Smooth muscle cell (in vitro differentiated cells): ENCODE data around the gene GRIP2. TPM values are rescaled to one million over a fixed set of nuclear protein-coding genes. Genes with fewer than 3 reads are reported as not detected.

Experiments used
- DNase-seq: peaks from one replicate; lab custom pipeline; 2025; ENCODE audit not compliant: unreplicated experiment; lab: John Stamatoyannopoulos, UW
- H2AFZ ChIP-seq: fragments of 200-600 bp; sonication (generic); 2 replicates; pipeline ENCODE4 v1.6.0; 2016; ENCODE audit warnings: antibody characterized with exemption, low read depth, mild to moderate bottlenecking
- H3F3A ChIP-seq: fragments of 200-600 bp; sonication (generic); 2 replicates; pipeline ENCODE4 v1.6.0; 2017; ENCODE audit warnings: antibody characterized with exemption, low read depth
- H3K27ac ChIP-seq: fragments of 200-600 bp; sonication (generic); 2 replicates; pipeline ENCODE4 v1.5.1; 2016; ENCODE audit warnings: low read depth, mild to moderate bottlenecking
- H3K27me3 ChIP-seq: fragments of 200-600 bp; sonication (generic); 2 replicates; pipeline ENCODE4 v1.6.1; 2016; ENCODE audit warnings: low read depth, mild to moderate bottlenecking
- H3K36me3 ChIP-seq: fragments of 200-600 bp; sonication (generic); 2 replicates; pipeline ENCODE4 v1.5.1; 2016; ENCODE audit warnings: low read depth
- H3K4me1 ChIP-seq: fragments of 200-600 bp; sonication (generic); 2 replicates; pipeline ENCODE4 v1.5.1; 2016; ENCODE audit warnings: low read depth
- H3K4me2 ChIP-seq: fragments of 200-600 bp; sonication (generic); 2 replicates; pipeline ENCODE4 v1.6.0; 2016; ENCODE audit warnings: mild to moderate bottlenecking
- H3K4me3 ChIP-seq: fragments of 200-600 bp; sonication (generic); 2 replicates; pipeline ENCODE4 v1.5.1; 2016; ENCODE audit warnings: mild to moderate bottlenecking
- H3K79me2 ChIP-seq: fragments of 200-600 bp; sonication (generic); 2 replicates; pipeline ENCODE4 v1.6.0; 2016; ENCODE audit warnings: low read depth, mild to moderate bottlenecking
- H3K9ac ChIP-seq: fragments of 200-600 bp; sonication (generic); 2 replicates; pipeline ENCODE4 v1.6.0; 2016; ENCODE audit warnings: low read depth
- H3K9me3 ChIP-seq: fragments of 200-600 bp; sonication (generic); replicated peaks from 2 replicates; pipeline ENCODE4 v1.5.1; 2016; ENCODE audit warnings: low read depth
- H4K20me1 ChIP-seq: fragments of 200-600 bp; sonication (generic); 2 replicates; pipeline ENCODE4 v1.6.0; 2016; ENCODE audit warnings: low read depth
- WGBS: methylation state at CpG from one replicate; pipeline ENCODE4 v1.1.7; 2016; ENCODE audit warnings: low lambda C conversion rate; 5-methylcytosine and 5-hydroxymethylcytosine counted together
- polyA plus RNA-seq: library from polyadenylated mRNA; unstranded; fragments of >200 nt; fragmentation: Nextera tagmentation; extraction: Ambion mirVana; gene quantifications from 2 replicates; pipeline ENCODE4 v1.2.1, GENCODE V29; 2016
- total RNA-seq: library from RNA; depleted of rRNA; stranded (reverse); fragments of >200 nt; gene quantifications from 2 replicates; pipeline ENCODE4 v1.2.3, GENCODE V29; 2014
- TF ChIP-seq, protein P1 (sequence below): fragments of 200-600 bp; sonication (generic); IDR thresholded peaks from 2 replicates; pipeline ENCODE4 v1.5.1; 2017; ENCODE audit warnings: borderline replicate concordance, mild to moderate bottlenecking, antibody characterized with exemption; ENCODE audit not compliant: insufficient read depth, poor library complexity, severe bottlenecking

The GRIP2 gene
- total and polyA plus RNA-seq, 2 experiments from 2014 or later: 2.0 to 6.5 TPM

DNA sequence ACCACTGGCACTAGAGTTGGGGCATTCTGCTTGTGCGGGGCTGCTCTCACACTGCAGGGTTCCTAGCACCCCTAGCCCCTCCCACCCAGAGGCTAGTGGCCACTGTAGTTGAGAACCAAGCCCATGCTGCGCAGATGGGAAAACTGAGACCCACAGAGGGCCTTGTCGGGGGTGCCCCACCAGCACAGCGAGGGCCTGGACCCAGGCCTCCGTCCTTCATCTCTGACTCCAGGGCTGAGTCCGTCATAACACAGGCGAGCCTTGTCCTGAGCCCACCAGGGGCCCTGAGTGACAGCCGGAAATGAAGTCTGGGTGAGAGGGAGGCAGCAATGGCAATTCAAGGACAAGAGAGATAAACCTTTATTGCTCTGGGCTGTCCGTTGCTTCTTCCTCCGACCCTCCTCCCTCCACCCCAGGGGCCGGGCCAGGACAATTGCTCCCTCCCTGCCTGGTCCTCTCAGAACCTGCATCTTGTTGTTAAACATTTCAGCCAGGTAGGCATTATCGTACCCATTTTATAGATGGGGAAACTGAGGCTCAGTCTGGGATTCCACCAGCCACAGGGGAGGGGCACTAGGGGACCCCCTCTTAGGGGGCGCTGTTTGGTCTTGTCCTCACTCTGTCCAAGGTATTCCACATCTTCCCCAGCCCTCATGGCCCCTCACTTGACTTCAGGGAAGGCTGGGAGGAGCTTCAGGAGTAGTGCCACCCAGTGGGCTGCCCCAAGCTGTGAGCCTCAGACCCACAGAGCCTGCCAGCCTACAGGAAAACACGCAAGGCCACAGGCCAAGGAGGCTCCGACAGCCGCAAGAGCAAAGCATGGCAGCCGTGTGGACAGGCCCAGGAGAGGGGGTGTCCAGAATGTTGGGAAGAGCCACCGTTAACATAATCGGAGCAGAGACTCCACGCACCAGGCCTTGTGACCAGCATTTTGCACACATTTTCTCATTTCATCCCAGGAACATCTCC is 4.4 kb upstream of the GRIP2 start:
- no peaks in the 10 kb centered on the region for H3K9me3 ChIP-seq
- 94% methylated on average over 20 of the region's 20 CpGs for WGBS
- TF ChIP-seq, protein P1, sequence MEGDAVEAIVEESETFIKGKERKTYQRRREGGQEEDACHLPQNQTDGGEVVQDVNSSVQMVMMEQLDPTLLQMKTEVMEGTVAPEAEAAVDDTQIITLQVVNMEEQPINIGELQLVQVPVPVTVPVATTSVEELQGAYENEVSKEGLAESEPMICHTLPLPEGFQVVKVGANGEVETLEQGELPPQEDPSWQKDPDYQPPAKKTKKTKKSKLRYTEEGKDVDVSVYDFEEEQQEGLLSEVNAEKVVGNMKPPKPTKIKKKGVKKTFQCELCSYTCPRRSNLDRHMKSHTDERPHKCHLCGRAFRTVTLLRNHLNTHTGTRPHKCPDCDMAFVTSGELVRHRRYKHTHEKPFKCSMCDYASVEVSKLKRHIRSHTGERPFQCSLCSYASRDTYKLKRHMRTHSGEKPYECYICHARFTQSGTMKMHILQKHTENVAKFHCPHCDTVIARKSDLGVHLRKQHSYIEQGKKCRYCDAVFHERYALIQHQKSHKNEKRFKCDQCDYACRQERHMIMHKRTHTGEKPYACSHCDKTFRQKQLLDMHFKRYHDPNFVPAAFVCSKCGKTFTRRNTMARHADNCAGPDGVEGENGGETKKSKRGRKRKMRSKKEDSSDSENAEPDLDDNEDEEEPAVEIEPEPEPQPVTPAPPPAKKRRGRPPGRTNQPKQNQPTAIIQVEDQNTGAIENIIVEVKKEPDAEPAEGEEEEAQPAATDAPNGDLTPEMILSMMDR: no peak
- no peak overlapping the region for H2AFZ ChIP-seq
- H3K27me3 ChIP-seq: no peaks in the 10 kb centered on the region
- no peaks in the 10 kb centered on the region for H3K36me3 ChIP-seq
- DNase-seq: no peak
- no peak overlapping the region for H3K4me2 ChIP-seq
- no peak overlapping the region for H3K4me3 ChIP-seq
- no peaks in the 10 kb centered on the region for H3K79me2 ChIP-seq
- H3K4me1 ChIP-seq: no peaks in the 10 kb centered on the region
- no peaks in the 10 kb centered on the region for H3F3A ChIP-seq
- H3K9ac ChIP-seq: no peak overlapping the region
- no peak overlapping the region for H3K27ac ChIP-seq
- no peaks in the 10 kb centered on the region for H4K20me1 ChIP-seq

DNA sequence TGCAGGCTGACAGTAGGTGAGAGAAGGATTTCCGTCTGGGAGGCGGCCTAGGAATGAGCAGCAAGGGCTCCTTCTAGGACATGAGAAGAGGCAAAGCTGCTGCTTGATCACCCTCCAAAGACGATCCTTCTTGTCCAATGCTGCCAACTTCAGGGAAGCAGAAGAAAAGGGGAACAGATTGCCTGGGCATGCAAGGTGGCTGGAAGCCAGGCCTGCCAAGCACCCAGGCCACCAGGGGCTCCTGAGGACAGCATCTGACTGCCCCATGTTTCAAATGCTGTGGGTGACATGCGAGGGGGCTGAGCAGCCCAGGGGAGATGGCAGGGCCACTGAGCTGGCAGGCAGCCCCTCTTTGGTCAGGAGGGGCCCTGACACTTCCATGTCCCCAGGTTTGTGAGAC is 3.3 kb upstream of the GRIP2 start:
- 89% methylated on average over 4 of the region's 4 CpGs for WGBS

DNA sequence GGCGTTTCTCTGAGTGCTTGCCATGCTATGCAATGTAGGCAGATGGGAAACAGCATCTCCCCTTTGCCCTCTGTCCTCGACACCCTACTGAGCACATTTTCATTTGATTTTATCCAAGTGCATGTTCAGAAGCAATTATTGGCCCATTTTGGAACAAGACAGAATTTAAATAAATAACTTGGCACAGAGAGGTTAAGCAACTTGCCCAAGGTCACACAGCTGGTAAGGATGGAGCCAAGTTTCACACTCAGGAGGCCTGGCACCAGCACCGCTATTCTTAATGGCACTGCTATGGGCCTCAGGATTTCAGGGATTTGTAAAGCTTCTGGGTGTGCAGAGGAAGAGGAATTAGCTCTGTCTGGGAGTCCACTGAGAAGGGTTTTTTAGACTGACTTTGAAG is 2.5 kb upstream of the GRIP2 start:
- H3K27me3 ChIP-seq: no peaks in the 10 kb centered on the region
- no peak overlapping the region for H3K4me2 ChIP-seq
- H2AFZ ChIP-seq: no peak overlapping the region
- H3K36me3 ChIP-seq: no peaks in the 10 kb centered on the region
- H3K79me2 ChIP-seq: no peaks in the 10 kb centered on the region
- H3K9me3 ChIP-seq: no peaks in the 10 kb centered on the region
- H3F3A ChIP-seq: no peaks in the 10 kb centered on the region
- H3K9ac ChIP-seq: no peak overlapping the region
- TF ChIP-seq, protein P1: no peak
- H3K27ac ChIP-seq: no peak overlapping the region
- DNase-seq: no peak
- no peak overlapping the region for H3K4me3 ChIP-seq
- 93% methylated on average over 3 of the region's 3 CpGs for WGBS
- H4K20me1 ChIP-seq: no peaks in the 10 kb centered on the region
- no peaks in the 10 kb centered on the region for H3K4me1 ChIP-seq

More for the DNA sequence above, 3.3 kb upstream of the GRIP2 start:
- H3K79me2 ChIP-seq: no peaks in the 10 kb centered on the region
- H3K9me3 ChIP-seq: no peaks in the 10 kb centered on the region
- no peak overlapping the region for H3K27ac ChIP-seq
- H3K36me3 ChIP-seq: no peaks in the 10 kb centered on the region
- H3K4me2 ChIP-seq: no peak overlapping the region
- TF ChIP-seq, protein P1: no peak
- no peak overlapping the region for H2AFZ ChIP-seq
- no peak overlapping the region for H3K9ac ChIP-seq
- no peaks in the 10 kb centered on the region for H3K27me3 ChIP-seq
- no peak overlapping the region for H3K4me3 ChIP-seq
- H3K4me1 ChIP-seq: no peaks in the 10 kb centered on the region
- DNase-seq: no peak
- H4K20me1 ChIP-seq: no peaks in the 10 kb centered on the region
- H3F3A ChIP-seq: no peaks in the 10 kb centered on the region

DNA sequence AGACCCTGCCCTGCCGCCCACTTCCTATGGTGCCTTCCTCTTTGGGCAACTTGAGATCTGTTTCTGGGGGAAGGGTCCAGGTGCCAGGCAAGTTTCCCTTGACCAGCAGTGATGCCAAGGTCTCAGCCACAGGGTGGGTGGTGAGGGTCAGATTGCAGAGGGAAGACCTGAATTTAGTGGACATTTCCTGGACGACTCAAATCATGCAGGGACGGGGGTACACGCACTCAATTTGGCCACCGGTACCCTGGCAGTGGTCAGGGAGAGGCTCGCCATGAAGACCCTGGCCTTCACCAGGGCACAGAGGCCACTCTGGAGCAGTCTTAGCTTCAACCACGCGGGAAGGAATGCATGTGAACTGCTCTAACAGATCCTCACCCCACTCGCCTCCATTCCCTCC is 1.5 kb upstream of the GRIP2 start:
- H3K4me3 ChIP-seq: no peak overlapping the region
- H3K27ac ChIP-seq: no peak overlapping the region
- H3K27me3 ChIP-seq: no peaks in the 10 kb centered on the region
- TF ChIP-seq, protein P1: no peak
- H3K9me3 ChIP-seq: no peaks in the 10 kb centered on the region
- no peaks in the 10 kb centered on the region for H3K79me2 ChIP-seq
- H3K4me2 ChIP-seq: no peak overlapping the region
- no peaks in the 10 kb centered on the region for H3K4me1 ChIP-seq
- no peaks in the 10 kb centered on the region for H3K36me3 ChIP-seq
- H3K9ac ChIP-seq: no peak overlapping the region
- no peak for DNase-seq
- no peaks in the 10 kb centered on the region for H3F3A ChIP-seq
- no peak overlapping the region for H2AFZ ChIP-seq
- H4K20me1 ChIP-seq: no peaks in the 10 kb centered on the region
- WGBS: 89% methylated on average over 9 of the region's 9 CpGs
